BE2C (cell line): Measurements from ENCODE around the gene CCDC158.

Experiments
- DNase-seq: peaks from one replicate; pipeline ENCODE4 v3.0.0-alpha.2; 2020
- H3K27me3 ChIP-seq: fragments of 250-450 bp; sonication (Bioruptor Pico); 2 replicates; pipeline ENCODE4 v1.5.1; 2020; ENCODE audit warnings: mild to moderate bottlenecking
- H3K36me3 ChIP-seq: fragments of 250-450 bp; sonication (Bioruptor Pico); 2 replicates; pipeline ENCODE4 v1.5.1; 2020; ENCODE audit warnings: mild to moderate bottlenecking
- H3K4me1 ChIP-seq: fragments of 250-450 bp; sonication (Bioruptor Pico); 2 replicates; pipeline ENCODE4 v1.5.1; 2020
- H3K4me3 ChIP-seq: 2 replicates; pipeline ENCODE4 v1.5.1; 2011; ENCODE audit warnings: low read depth, low read length
- H3K9me3 ChIP-seq: fragments of 250-450 bp; sonication (Bioruptor Pico); 2 replicates; pipeline ENCODE4 v1.5.1; 2020
- CTCF ChIP-seq: IDR thresholded peaks from 2 replicates; pipeline ENCODE4 v1.5.1; 2012; ENCODE audit warnings: mild to moderate bottlenecking, low read depth, low read length

CCDC158 gene

GRCh38 chr4:76334885-76335284 lies 86.1 kb downstream of the CCDC158 start:
- Histone ChIP-seq H3K36me3 (no peaks in the 10 kb centered on the region), H3K9me3 (no peaks in the 10 kb centered on the region), H3K27me3 (no peaks in the 10 kb centered on the region), H3K4me1 (peaks cover 19% of the 10 kb centered on the region), H3K4me3 (no peak overlapping the region)
- DNase-seq = no peak
- TF ChIP-seq CTCF = no peak

GRCh38 chr4:76326515-76326914 lies 94.4 kb downstream of the CCDC158 start:
- DNase-seq = no peak
- Histone ChIP-seq H3K36me3 (no peaks in the 10 kb centered on the region), H3K27me3 (no peaks in the 10 kb centered on the region), H3K4me3 (no peak overlapping the region), H3K4me1 (no peaks in the 10 kb centered on the region), H3K9me3 (peaks cover 4% of the 10 kb centered on the region)
- TF ChIP-seq CTCF = no peak

- H3K36me3 ChIP-seq = no peaks in the 10 kb centered on the region
- H3K27me3 ChIP-seq = no peaks in the 10 kb centered on the region
- H3K9me3 ChIP-seq = peaks cover 4% of the 10 kb centered on the region
- H3K4me1 ChIP-seq = no peaks in the 10 kb centered on the region
- no peak overlapping the region for H3K4me3 ChIP-seq
- DNase-seq = no peak
- TF ChIP-seq CTCF = no peak
These were observed 95.9 kb downstream of the CCDC158 start for GRCh38 chr4:76325072-76325471.

- Histone ChIP-seq H3K36me3 (no peaks in the 10 kb centered on the region), H3K4me1 (no peaks in the 10 kb centered on the region), H3K27me3 (no peaks in the 10 kb centered on the region; the same call in 1 of the 2 replicates), H3K9me3 (peaks cover 4% of the 10 kb centered on the region), H3K4me3 (no peak overlapping the region)
- DNase-seq = no peak
- no peak for TF ChIP-seq CTCF
These were observed 98.7 kb downstream of the CCDC158 start for GRCh38 chr4:76322236-76322635.

GRCh38 chr4:76316131-76316530 lies 104.8 kb downstream of the CCDC158 start:
- Histone ChIP-seq H3K9me3 (no peaks in the 10 kb centered on the region), H3K27me3 (no peaks in the 10 kb centered on the region; the same call in 1 of the 2 replicates), H3K36me3 (no peaks in the 10 kb centered on the region), H3K4me1 (peaks cover 3% of the 10 kb centered on the region; the same call in 1 of the 2 replicates), H3K4me3 (no peak overlapping the region)
- TF ChIP-seq CTCF = no peak
- no peak for DNase-seq

GRCh38 chr4:76315267-76315918 lies 105.5 kb downstream of the CCDC158 start:
- TF ChIP-seq CTCF = no peak
- H3K27me3 ChIP-seq = no peaks in the 10 kb centered on the region; the same call in 1 of the 2 replicates
- H3K9me3 ChIP-seq = no peaks in the 10 kb centered on the region
- no peak for DNase-seq
- H3K36me3 ChIP-seq = no peaks in the 10 kb centered on the region
- H3K4me3 ChIP-seq = no peak overlapping the region
- H3K4me1 ChIP-seq = peaks cover 7% of the 10 kb centered on the region
